Astrocyte of the cerebellum (primary cell): ENCODE results near the gene PDGFRB.

Experiments used
- DNase-seq: peaks from one replicate; pipeline ENCODE4 v3.0.0-alpha.2; 2011; ENCODE audit warnings: low read depth
- H3K4me3 ChIP-seq: 2 replicates; pipeline ENCODE4 v1.5.1; 2011; ENCODE audit warnings: mild to moderate bottlenecking, low read depth, low read length, moderate library complexity
- CTCF ChIP-seq: IDR thresholded peaks from 2 replicates; pipeline ENCODE4 v1.5.1; 2012; ENCODE audit warnings: low read length, low read depth, moderate library complexity, mild to moderate bottlenecking; ENCODE audit errors: missing control alignments
- in situ Hi-C: cut with HindIII; loops from 2 replicates; pipeline ENCODE4 v1.10.0; 2017; ENCODE audit warnings: low sequenced_read_pairs

PDGFRB gene

GRCh38 chr5:150134198-150134588 lies 21.5 kb downstream of the PDGFRB start:
- in situ Hi-C loops: no loop called here
- TF ChIP-seq CTCF: no peak
- no peak overlapping the region for H3K4me3 ChIP-seq
- DNase-seq: no peak

GRCh38 chr5:150133581-150134197 lies 22.0 kb downstream of the PDGFRB start:
- no peak overlapping the region for H3K4me3 ChIP-seq
- no peak for DNase-seq
- TF ChIP-seq CTCF: no peak
- in situ Hi-C loops: no loop called here

- no peak overlapping the region for H3K4me3 ChIP-seq
- TF ChIP-seq CTCF: no peak
- in situ Hi-C loops: no loop called here
- DNase-seq: no peak
These were observed 22.9 kb downstream of the PDGFRB start for GRCh38 chr5:150132740-150133139.

- in situ Hi-C loops: no loop called here
- DNase-seq: no peak
- TF ChIP-seq CTCF: no peak
These were observed 23.5 kb downstream of the PDGFRB start for GRCh38 chr5:150131978-150132694.

GRCh38 chr5:150131461-150131860 lies 24.2 kb downstream of the PDGFRB start:
- in situ Hi-C loops: no loop called here
- no peak for TF ChIP-seq CTCF
- no peak for DNase-seq
- no peak overlapping the region for H3K4me3 ChIP-seq

More at GRCh38 chr5:150131978-150132694, 23.5 kb downstream of the PDGFRB start:
- no peak overlapping the region for H3K4me3 ChIP-seq

- H3K4me3 ChIP-seq: no peak overlapping the region
- TF ChIP-seq CTCF: no peak
- in situ Hi-C loops: no loop called here
- no peak for DNase-seq
These were observed 25.1 kb downstream of the PDGFRB start for GRCh38 chr5:150130493-150130922.
